ENCODE data around the gene PEX5. TPM values are rescaled to one million over a fixed set of nuclear protein-coding genes. Genes with fewer than 3 reads are reported as not detected.
"Not testable (repeated sequence)": the region's sequence is repeated elsewhere in the genome, so short reads cannot be mapped to it uniquely, and the experiment has no call there.

PEX5 gene
- total RNA-seq, 4 donors from 2014 or later, result 23.9 to 86.0 (median 30.3) TPM

GRCh38 chr12:7212678-7213077, 23.2 kb downstream of the PEX5 start:
- in situ Hi-C loops (cut with MboI; ENCODE audit: low pct_ligation_motif_present in 1 of 4, low pct_unique_long_range_greater_than_20kb in 1 of 4, low sequenced_read_pairs in 3 of 4), result no loop called here
- no peak overlapping the region for H3K27ac ChIP-seq
- no peaks in the 10 kb centered on the region for H3K4me1 ChIP-seq
- no peak overlapping the region for H3K4me3 ChIP-seq
- TF ChIP-seq CTCF (IDR thresholded peaks at IDR 0.05), result no peak
- no peak for TF ChIP-seq POLR2A (IDR thresholded peaks at IDR 0.05)
- TF ChIP-seq EP300 (IDR thresholded peaks at IDR 0.05; ENCODE audit: low read depth), result no peak
- no peak for TF ChIP-seq POLR2AphosphoS5 (IDR thresholded peaks at IDR 0.05)
- peaks cover 0 to 42% (median 19%) of the 10 kb centered on the region in 4 donors for H3K36me3 ChIP-seq
- no peak for DNase-seq
- 89 to 100% methylated on average over 1 to 2 of the region's 2 CpGs for WGBS, 2 donors (ENCODE audit: low coverage in 1 of 2)
- intact Hi-C loops (cut with DNase I; ENCODE audit: low total_unique reads), result no loop called here
- H3K9me3 ChIP-seq, result peaks cover 0 to 3% of the 10 kb centered on the region in 2 donors
- no peaks in the 10 kb centered on the region for H3K27me3 ChIP-seq

- 100% methylated on average over 1 of the region's 2 CpGs; no CpG with 5 or more reads in 1 of the 2 donors for WGBS, 2 donors (ENCODE audit: low coverage in 1 of 2)
- H3K27me3 ChIP-seq; H3K27ac ChIP-seq; H3K9me3 ChIP-seq; DNase-seq; in situ Hi-C loops (cut with MboI; ENCODE audit: low pct_ligation_motif_present in 1 of 4, low pct_unique_long_range_greater_than_20kb in 1 of 4, low sequenced_read_pairs in 3 of 4); intact Hi-C loops (cut with DNase I; ENCODE audit: low total_unique reads); H3K4me3 ChIP-seq; H3K4me1 ChIP-seq: not testable (repeated sequence)
- peaks cover 0 to 31% (median 14%) of the 10 kb centered on the region in 4 donors for H3K36me3 ChIP-seq
Measured at GRCh38 chr12:7213745-7214144, 24.3 kb downstream of the PEX5 start.

DNA sequence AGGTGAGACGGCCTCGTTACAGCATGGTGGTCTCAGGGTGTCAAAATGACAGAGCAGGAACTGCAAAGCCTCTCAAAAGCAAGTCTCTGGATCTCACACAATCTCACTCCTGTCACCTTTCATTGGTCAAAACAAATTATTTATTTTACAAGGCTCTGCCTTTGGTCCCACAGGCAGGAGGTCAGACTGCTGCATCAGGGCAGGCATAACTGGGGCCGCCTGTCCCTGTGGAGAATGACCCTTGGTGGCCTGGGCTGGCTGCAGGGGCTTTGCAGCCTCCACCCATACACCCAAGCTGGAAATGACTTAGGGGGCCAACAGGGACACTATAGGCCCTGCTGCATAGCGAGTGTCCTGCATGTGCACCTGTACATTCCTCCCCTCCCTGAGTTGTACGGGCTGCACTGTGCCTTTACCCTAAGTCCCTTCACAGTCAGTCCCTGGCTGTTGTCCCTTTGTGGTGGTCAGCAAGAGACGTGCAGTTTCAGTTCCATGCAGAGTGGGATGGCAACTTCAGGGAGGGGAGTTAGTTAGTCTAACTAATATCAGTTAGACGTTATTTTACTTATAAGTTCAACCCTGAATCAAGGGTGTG, 28.1 kb downstream of the PEX5 start:
- TF ChIP-seq POLR2A (IDR thresholded peaks at IDR 0.05) (no peak), POLR2AphosphoS5 (IDR thresholded peaks at IDR 0.05) (no peak), CTCF (IDR thresholded peaks at IDR 0.05) (no peak), EP300 (IDR thresholded peaks at IDR 0.05; ENCODE audit: low read depth) (no peak)
- intact Hi-C loops (cut with DNase I; ENCODE audit: low total_unique reads), result loop anchor here (5.0 kb wide), 1 partner anchor 425 kb away; no protein-coding TSS in a partner anchor
- no peak overlapping the region for H3K4me3 ChIP-seq
- H3K9me3 ChIP-seq, result peaks cover 0 to 2% of the 10 kb centered on the region in 2 donors
- H3K27ac ChIP-seq, result no peak overlapping the region
- in situ Hi-C loops (cut with MboI; ENCODE audit: low pct_ligation_motif_present in 1 of 4, low pct_unique_long_range_greater_than_20kb in 1 of 4, low sequenced_read_pairs in 3 of 4), result no loop called here
- 29 to 54% methylated on average over 4 to 7 of the region's 7 CpGs for WGBS, 2 donors (ENCODE audit: low coverage in 1 of 2)
- H3K36me3 ChIP-seq, result peaks cover 0 to under 1% (median 0%) of the 10 kb centered on the region in 4 donors
- no peaks in the 10 kb centered on the region for H3K4me1 ChIP-seq
- no peak for DNase-seq
- no peaks in the 10 kb centered on the region for H3K27me3 ChIP-seq

GRCh38 chr12:7219599-7220243, 30.2 kb downstream of the PEX5 start:
- in situ Hi-C loops (cut with MboI; ENCODE audit: low pct_ligation_motif_present in 1 of 4, low pct_unique_long_range_greater_than_20kb in 1 of 4, low sequenced_read_pairs in 3 of 4), result loop anchor here (5.0 to 10.0 kb wide), 6 partner anchors 238 to 585 kb away; no protein-coding TSS in a partner anchor
- Histone ChIP-seq H3K27ac (no peak overlapping the region), H3K27me3 (no peaks in the 10 kb centered on the region), H3K9me3 (no peaks in the 10 kb centered on the region), H3K4me1 (no peaks in the 10 kb centered on the region), H3K36me3 (no peaks in the 10 kb centered on the region), H3K4me3 (no peak overlapping the region)
- no peak for TF ChIP-seq EP300 (IDR thresholded peaks at IDR 0.05; ENCODE audit: low read depth)
- peak; percentile 76 to 83 (median 81) for TF ChIP-seq CTCF (IDR thresholded peaks at IDR 0.05)
- 18 to 20% methylated on average over 2 to 3 of the region's 3 CpGs for WGBS, 2 donors (ENCODE audit: low coverage in 1 of 2)
- intact Hi-C loops (cut with DNase I; ENCODE audit: low total_unique reads), result loop anchor here (5.0 kb wide), 1 partner anchor 423 kb away; no protein-coding TSS in a partner anchor
- peak; percentile 75 for DNase-seq

Measured in transverse colon (tissue), 4 donors.